Measurements from ENCODE around the gene NAMPT. TPM values are rescaled to one million over a fixed set of nuclear protein-coding genes. Genes with fewer than 3 reads are reported as not detected.

NAMPT gene
- total RNA-seq, 1 donor from 2014 or later = 64.4 TPM

GRCh38 chr7:106205621-106206222, 79.1 kb downstream of the NAMPT start:
- H3K4me1 Mint-ChIP-seq (ENCODE audit: unreplicated experiment) = peaks cover 8% of the 10 kb centered on the region
- DNase-seq (ENCODE audit: extremely low spot score, unreplicated experiment) = no peak

GRCh38 chr7:106203473-106203872, 81.3 kb downstream of the NAMPT start:
- H3K9me3 Mint-ChIP-seq (ENCODE audit: unreplicated experiment) = no peaks in the 10 kb centered on the region
- H3K36me3 Mint-ChIP-seq (ENCODE audit: unreplicated experiment) = peaks cover 2% of the 10 kb centered on the region
- TF ChIP-seq CTCF (IDR thresholded peaks at IDR 0.05) = no peak
- H3K27ac Mint-ChIP-seq (ENCODE audit: unreplicated experiment) = no peak overlapping the region
- H3K4me1 Mint-ChIP-seq (ENCODE audit: unreplicated experiment) = peaks cover 11% of the 10 kb centered on the region
- no peak overlapping the region for H3K4me3 Mint-ChIP-seq (ENCODE audit: unreplicated experiment)
- H3K27me3 Mint-ChIP-seq (ENCODE audit: unreplicated experiment) = peaks cover 8% of the 10 kb centered on the region
- DNase-seq (ENCODE audit: extremely low spot score, unreplicated experiment) = no peak

More at GRCh38 chr7:106205621-106206222, 79.1 kb downstream of the NAMPT start:
- Mint-ChIP-seq H3K27me3 (ENCODE audit: unreplicated experiment) (peaks cover 8% of the 10 kb centered on the region), H3K27ac (ENCODE audit: unreplicated experiment) (no peak overlapping the region), H3K9me3 (ENCODE audit: unreplicated experiment) (no peaks in the 10 kb centered on the region), H3K4me3 (ENCODE audit: unreplicated experiment) (no peak overlapping the region), H3K36me3 (ENCODE audit: unreplicated experiment) (peaks cover 2% of the 10 kb centered on the region)
- no peak for TF ChIP-seq CTCF (IDR thresholded peaks at IDR 0.05)

GRCh38 chr7:106201164-106201563, 83.6 kb downstream of the NAMPT start:
- no peak for TF ChIP-seq CTCF (IDR thresholded peaks at IDR 0.05)
- no peaks in the 10 kb centered on the region for H3K9me3 Mint-ChIP-seq (ENCODE audit: unreplicated experiment)
- H3K27ac Mint-ChIP-seq (ENCODE audit: unreplicated experiment) = no peak overlapping the region
- no peaks in the 10 kb centered on the region for H3K36me3 Mint-ChIP-seq (ENCODE audit: unreplicated experiment)
- no peak for DNase-seq (ENCODE audit: extremely low spot score, unreplicated experiment)
- H3K4me3 Mint-ChIP-seq (ENCODE audit: unreplicated experiment) = no peak overlapping the region
- peaks cover 8% of the 10 kb centered on the region for H3K4me1 Mint-ChIP-seq (ENCODE audit: unreplicated experiment)
- H3K27me3 Mint-ChIP-seq (ENCODE audit: unreplicated experiment) = peaks cover 5% of the 10 kb centered on the region

- Mint-ChIP-seq H3K4me1 (ENCODE audit: unreplicated experiment) (peaks cover 3% of the 10 kb centered on the region), H3K36me3 (ENCODE audit: unreplicated experiment) (no peaks in the 10 kb centered on the region), H3K9me3 (ENCODE audit: unreplicated experiment) (no peaks in the 10 kb centered on the region), H3K27me3 (ENCODE audit: unreplicated experiment) (peaks cover 5% of the 10 kb centered on the region), H3K27ac (ENCODE audit: unreplicated experiment) (no peak overlapping the region), H3K4me3 (ENCODE audit: unreplicated experiment) (no peak overlapping the region)
- no peak for TF ChIP-seq CTCF (IDR thresholded peaks at IDR 0.05)
- DNase-seq (ENCODE audit: extremely low spot score, unreplicated experiment) = no peak
Measured at GRCh38 chr7:106199813-106200364, 84.9 kb downstream of the NAMPT start.

- Mint-ChIP-seq H3K27me3 (ENCODE audit: unreplicated experiment) (peaks cover 6% of the 10 kb centered on the region), H3K27ac (ENCODE audit: unreplicated experiment) (no peak overlapping the region)
- no peak for TF ChIP-seq CTCF (IDR thresholded peaks at IDR 0.05)
Measured at GRCh38 chr7:106199024-106199423, 85.8 kb downstream of the NAMPT start.

More at GRCh38 chr7:106199024-106199423, 85.8 kb downstream of the NAMPT start:
- H3K4me3 Mint-ChIP-seq (ENCODE audit: unreplicated experiment) = no peak overlapping the region
- no peak for DNase-seq (ENCODE audit: extremely low spot score, unreplicated experiment)
- no peaks in the 10 kb centered on the region for H3K9me3 Mint-ChIP-seq (ENCODE audit: unreplicated experiment)
- no peaks in the 10 kb centered on the region for H3K36me3 Mint-ChIP-seq (ENCODE audit: unreplicated experiment)
- H3K4me1 Mint-ChIP-seq (ENCODE audit: unreplicated experiment) = peaks cover 3% of the 10 kb centered on the region

Other genes with a start within 250 kb of the NAMPT start
- 80.9 and 85.4 TPM in 2 replicates for gene SYPL1, start 172.7 kb downstream of the NAMPT start, total RNA-seq